ENCODE results near the gene FMO5. TPM values are rescaled to one million over a fixed set of nuclear protein-coding genes. Genes with fewer than 3 reads are reported as not detected.

FMO5 gene
- total RNA-seq, 2 donors from 2014 or later: 1.9 to 4.7 TPM

GRCh38 chr1:147142886-147143285 is 82.3 kb downstream of the FMO5 start:
- Histone ChIP-seq H3K27me3 (replicated peaks; ENCODE audit: insufficient read depth) (no peaks in the 10 kb centered on the region), H3K4me3 (no peak overlapping the region), H3K4me1 (ENCODE audit: control insufficient read depth in 1 of 2, low read depth in 2 of 2) (no peaks in the 10 kb centered on the region), H3K27ac (no peak overlapping the region), H3K9me3 (no peaks in the 10 kb centered on the region), H3K36me3 (no peaks in the 10 kb centered on the region)
- TF ChIP-seq CTCF (IDR thresholded peaks at IDR 0.05): no peak
- ATAC-seq (ENCODE audit: insufficient number of reproducible peaks, low FRiP score, low read depth) (no peak), DNase-seq (ENCODE audit: low spot score) (no peak)

Other genes starting within 250 kb of the FMO5 start
- gene PRKAB2, start 52.9 kb downstream of the FMO5 start, total RNA-seq: 10 to 100 TPM; 19.5 to 20.8 TPM
- gene CHD1L, start 17.3 kb upstream of the FMO5 start, total RNA-seq: 10 to 100 TPM; 36.6 to 50.8 TPM